K562 (cell line): ENCODE data around the gene MSX1.

Source experiments
- C11orf30 ChIP-seq: fragments of 450-650 bp; IDR thresholded peaks from 2 replicates; pipeline ENCODE4 v1.6.1; 2016; ENCODE audit warnings: low read depth, mild to moderate bottlenecking
- CTCF ChIP-seq, 3 experiments: IDR thresholded peaks in 2 of 3; conservative IDR thresholded peaks in 1 of 3; 2 replicates each; pipeline ENCODE4 v1.5.1; 2011 to 2012; ENCODE audit warnings: low read length in 3 of 3, mild to moderate bottlenecking in 3 of 3, control low read depth in 2 of 3, improper control_type of control experiment in 1 of 3, inconsistent platforms in 1 of 3, low read depth in 1 of 3, mixed read lengths in 1 of 3, moderate library complexity in 1 of 3; ENCODE audit not compliant: insufficient read depth in 2 of 3
- POLR2A ChIP-seq: fragments of 450-650 bp; conservative IDR thresholded peaks from 2 replicates; pipeline ENCODE4 v1.6.1; 2016
- POLR2AphosphoS5 ChIP-seq: IDR thresholded peaks from 2 replicates; pipeline ENCODE4 v1.6.1; 2011; ENCODE audit warnings: mild to moderate bottlenecking, low read depth, low read length, moderate library complexity; ENCODE audit not compliant: control insufficient read depth, insufficient read depth
- RBM15 ChIP-seq: fragments of 200-400 bp; formaldehyde crosslinking; IDR thresholded peaks from 2 replicates; pipeline ENCODE4 v1.6.1; 2018; ENCODE audit warnings: mild to moderate bottlenecking, low read length, moderate library complexity; ENCODE audit not compliant: insufficient read depth
- SP1 ChIP-seq: sonication (generic); formaldehyde crosslinking; IDR thresholded peaks from 2 replicates; pipeline ENCODE4 v1.8.1; 2022; ENCODE audit warnings: mild to moderate bottlenecking, missing genetic modification reagents
- SRSF3 ChIP-seq: fragments of 200-400 bp; formaldehyde crosslinking; IDR thresholded peaks from 2 replicates; pipeline ENCODE4 v1.6.1; 2016; ENCODE audit warnings: mild to moderate bottlenecking, low read length, moderate library complexity; ENCODE audit not compliant: insufficient read depth
- STAT5B ChIP-seq: fragments of 250-450 bp; sonication (Bioruptor Pico); IDR thresholded peaks from 2 replicates; pipeline ENCODE4 v1.8.0; 2021; ENCODE audit warnings: mild to moderate bottlenecking, inconsistent platforms
- TBP ChIP-seq: optimal IDR thresholded peaks from 2 replicates; pipeline ENCODE3; 2011; ENCODE audit warnings: low read depth, low read length, improper control_type of control experiment

- TF ChIP-seq TBP: no peak
- no peak for TF ChIP-seq POLR2AphosphoS5
- no peak for TF ChIP-seq RBM15
- TF ChIP-seq CTCF (IDR thresholded peaks at IDR 0.05 in 2 of 3, conservative IDR thresholded peaks at IDR 0.05 in 1 of 3; ENCODE audit: insufficient read depth in 2 of 3, low read depth in 1 of 3, low read length in 3 of 3): no peak
- TF ChIP-seq C11orf30: no peak
- no peak for TF ChIP-seq SP1
- TF ChIP-seq SRSF3: no peak
- no peak for TF ChIP-seq POLR2A
- no peak for TF ChIP-seq STAT5B (CRISPR knock-in tag)
Measured at GRCh38 chr4:4855301-4856070, 4.0 kb upstream of the MSX1 start.
